Measurements from ENCODE around the gene MEAK7. TPM values are rescaled to one million over a fixed set of nuclear protein-coding genes. Genes with fewer than 3 reads are reported as not detected.
A peak's percentile ranks its signal among the peaks of the same experiment; 100 is the strongest.

The MEAK7 gene
- total RNA-seq, 4 donors from 2014 or later = 7.4 to 54.3 (median 47.0) TPM

DNA sequence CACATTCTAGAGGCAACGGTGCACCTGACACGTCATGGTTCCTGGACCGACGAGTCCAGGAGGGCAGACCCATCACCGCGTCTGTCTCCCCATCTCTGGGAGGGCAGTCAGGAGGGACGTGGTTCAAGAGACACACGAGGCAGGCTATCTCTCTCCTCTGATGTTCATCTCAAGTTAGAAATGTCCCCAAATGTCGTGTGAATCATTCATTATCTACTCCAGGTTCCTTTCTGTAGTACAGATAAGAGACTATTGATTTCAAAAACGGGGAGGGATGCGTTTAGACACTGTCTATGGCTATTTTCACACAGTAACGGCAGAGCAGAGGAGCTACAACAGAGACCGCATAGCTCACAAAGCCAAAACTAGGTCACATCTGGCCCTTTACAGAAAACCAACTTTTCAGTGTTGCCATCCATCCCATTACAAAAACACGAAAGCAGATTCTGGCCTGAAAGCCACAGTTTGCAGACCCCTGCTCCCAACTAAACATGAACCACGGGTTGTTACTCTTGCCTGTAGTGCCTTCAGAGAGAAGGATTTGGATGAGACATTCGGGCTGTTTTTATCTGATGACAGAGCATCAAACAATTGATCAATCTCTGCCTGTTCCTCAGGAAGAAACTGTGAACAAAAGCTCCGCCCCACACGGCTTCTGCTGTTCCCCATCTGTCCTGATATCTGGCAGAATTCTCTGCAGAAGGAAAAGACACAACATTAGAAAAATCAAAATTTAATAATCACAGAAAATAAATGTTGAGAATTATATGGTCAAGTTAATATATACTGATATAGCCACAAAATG lies 6.8 kb downstream of the MEAK7 start:
- H3K36me3 ChIP-seq = peaks cover 0 to 52% (median 0%) of the 10 kb centered on the region in 3 donors
- no peak overlapping the region for H3K27ac ChIP-seq
- TF ChIP-seq, protein P1, sequence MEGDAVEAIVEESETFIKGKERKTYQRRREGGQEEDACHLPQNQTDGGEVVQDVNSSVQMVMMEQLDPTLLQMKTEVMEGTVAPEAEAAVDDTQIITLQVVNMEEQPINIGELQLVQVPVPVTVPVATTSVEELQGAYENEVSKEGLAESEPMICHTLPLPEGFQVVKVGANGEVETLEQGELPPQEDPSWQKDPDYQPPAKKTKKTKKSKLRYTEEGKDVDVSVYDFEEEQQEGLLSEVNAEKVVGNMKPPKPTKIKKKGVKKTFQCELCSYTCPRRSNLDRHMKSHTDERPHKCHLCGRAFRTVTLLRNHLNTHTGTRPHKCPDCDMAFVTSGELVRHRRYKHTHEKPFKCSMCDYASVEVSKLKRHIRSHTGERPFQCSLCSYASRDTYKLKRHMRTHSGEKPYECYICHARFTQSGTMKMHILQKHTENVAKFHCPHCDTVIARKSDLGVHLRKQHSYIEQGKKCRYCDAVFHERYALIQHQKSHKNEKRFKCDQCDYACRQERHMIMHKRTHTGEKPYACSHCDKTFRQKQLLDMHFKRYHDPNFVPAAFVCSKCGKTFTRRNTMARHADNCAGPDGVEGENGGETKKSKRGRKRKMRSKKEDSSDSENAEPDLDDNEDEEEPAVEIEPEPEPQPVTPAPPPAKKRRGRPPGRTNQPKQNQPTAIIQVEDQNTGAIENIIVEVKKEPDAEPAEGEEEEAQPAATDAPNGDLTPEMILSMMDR (IDR thresholded peaks at IDR 0.05) = no peak
- TF ChIP-seq POLR2A (IDR thresholded peaks at IDR 0.05) = no peak
- H3K4me3 ChIP-seq = no peak overlapping the region
- H3K9me3 ChIP-seq = no peaks in the 10 kb centered on the region
- H3K4me1 ChIP-seq = peaks cover 0 to 10% (median 0%) of the 10 kb centered on the region in 4 donors
- DNase-seq = peak in 1 of 3 donors; percentile 6
- no peaks in the 10 kb centered on the region for H3K27me3 ChIP-seq

DNA sequence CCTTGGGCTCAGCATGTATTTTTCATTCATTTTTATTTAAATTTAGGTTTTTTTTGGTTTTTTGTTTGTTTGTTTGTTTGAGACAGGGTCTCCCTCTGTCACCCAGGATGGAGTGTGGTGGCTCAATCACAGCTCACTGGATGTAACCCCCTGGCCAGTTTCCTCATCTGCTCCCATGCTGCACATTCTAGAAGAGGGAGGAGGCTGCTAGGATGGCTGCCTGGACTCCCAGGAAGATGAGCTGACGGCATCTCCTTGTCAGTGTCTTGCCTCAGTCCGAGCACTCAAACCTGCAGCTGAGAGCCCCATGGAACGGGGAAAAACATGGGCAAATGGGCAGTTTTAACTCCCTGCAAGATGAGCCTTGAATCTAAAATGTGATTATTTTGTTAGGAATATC lies 7.5 kb downstream of the MEAK7 start:
- peaks cover 0 to 52% (median 0%) of the 10 kb centered on the region in 3 donors for H3K36me3 ChIP-seq
- no peaks in the 10 kb centered on the region for H3K27me3 ChIP-seq

DNA sequence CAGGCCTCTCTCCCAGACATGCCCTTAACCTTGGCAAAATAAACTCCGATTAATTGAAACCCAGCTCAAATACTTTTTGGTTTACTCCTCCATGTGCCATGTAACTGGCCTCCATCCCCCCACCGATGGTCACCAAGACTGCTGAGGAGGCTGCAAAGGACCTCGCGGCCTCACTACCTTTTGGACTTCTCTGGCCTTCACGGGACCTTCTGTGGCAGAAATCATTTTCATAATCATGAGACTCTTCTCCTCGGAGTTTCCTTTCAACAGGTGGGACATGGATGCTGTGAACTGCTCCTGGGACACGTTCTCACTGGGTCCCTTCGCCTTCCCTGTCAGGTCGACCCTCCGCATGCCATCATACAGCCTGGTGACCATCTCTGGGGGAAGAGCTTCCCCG lies 9.0 kb downstream of the MEAK7 start:
- no peaks in the 10 kb centered on the region for H3K27me3 ChIP-seq
- no peaks in the 10 kb centered on the region for H3K4me1 ChIP-seq
- H3K27ac ChIP-seq = no peak overlapping the region
- no peak for DNase-seq
- no peak overlapping the region for H3K4me3 ChIP-seq
- no peaks in the 10 kb centered on the region for H3K9me3 ChIP-seq
- TF ChIP-seq POLR2A (IDR thresholded peaks at IDR 0.05) = no peak
- TF ChIP-seq, protein P1 (IDR thresholded peaks at IDR 0.05) = no peak
- H3K36me3 ChIP-seq = peaks cover 0 to 52% (median 0%) of the 10 kb centered on the region in 3 donors

More for the DNA sequence above, 7.5 kb downstream of the MEAK7 start:
- H3K9me3 ChIP-seq = no peaks in the 10 kb centered on the region
- no peak for DNase-seq
- no peak for TF ChIP-seq POLR2A (IDR thresholded peaks at IDR 0.05)
- TF ChIP-seq, protein P1 (IDR thresholded peaks at IDR 0.05) = no peak
- no peak overlapping the region for H3K27ac ChIP-seq
- no peak overlapping the region for H3K4me3 ChIP-seq
- H3K4me1 ChIP-seq = peaks cover 0 to 9% (median 0%) of the 10 kb centered on the region in 4 donors

DNA sequence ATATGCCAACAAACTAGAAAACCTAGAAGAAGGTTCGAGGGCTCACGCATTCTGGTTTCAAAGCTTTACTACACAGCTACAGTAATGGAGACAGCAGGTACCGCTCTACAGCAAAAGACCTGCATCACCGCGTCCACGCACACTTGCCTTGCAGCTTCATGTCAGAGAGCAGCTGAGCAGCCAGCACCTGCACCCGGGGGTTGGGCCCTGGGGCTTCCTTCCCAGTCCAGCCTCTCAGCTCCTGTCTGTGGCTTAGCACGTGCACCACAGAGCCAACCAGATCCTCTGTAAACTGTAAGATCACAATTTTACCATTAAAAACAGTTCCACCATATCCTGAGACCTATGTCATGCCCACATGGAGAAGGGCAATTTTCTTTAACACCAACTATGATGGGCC lies 15.3 kb downstream of the MEAK7 start:
- no peaks in the 10 kb centered on the region for H3K27me3 ChIP-seq
- no peak overlapping the region for H3K27ac ChIP-seq
- no peaks in the 10 kb centered on the region for H3K9me3 ChIP-seq
- TF ChIP-seq POLR2A (IDR thresholded peaks at IDR 0.05) = no peak
- TF ChIP-seq, protein P1 (IDR thresholded peaks at IDR 0.05) = no peak
- no peak for DNase-seq
- peaks cover 0 to 58% (median 0%) of the 10 kb centered on the region in 3 donors for H3K36me3 ChIP-seq
- H3K4me1 ChIP-seq = no peaks in the 10 kb centered on the region
- no peak overlapping the region for H3K4me3 ChIP-seq

DNA sequence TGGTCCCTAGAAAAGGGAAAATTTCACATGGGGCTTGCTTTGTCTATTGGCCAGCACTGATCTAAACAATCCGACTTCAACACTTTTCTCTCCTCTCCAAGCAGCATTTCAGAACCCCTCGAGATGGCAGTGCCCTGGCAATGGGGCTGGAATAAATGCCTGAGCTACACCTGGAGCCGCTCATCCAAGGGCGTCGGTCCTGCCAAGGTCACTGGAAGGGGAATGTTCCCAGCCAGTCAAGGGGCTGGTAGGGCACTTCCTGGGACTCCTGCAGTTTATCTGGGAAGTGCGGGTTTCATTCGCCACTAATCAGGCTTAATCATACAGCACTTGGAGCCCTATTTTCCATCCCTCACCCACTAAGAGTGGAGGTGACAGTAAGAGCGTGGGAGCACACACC lies 17.1 kb downstream of the MEAK7 start:
- H3K9me3 ChIP-seq = no peaks in the 10 kb centered on the region
- H3K27me3 ChIP-seq = no peaks in the 10 kb centered on the region
- peaks cover 0 to 60% (median 0%) of the 10 kb centered on the region in 3 donors for H3K36me3 ChIP-seq
- no peak overlapping the region for H3K27ac ChIP-seq
- H3K4me3 ChIP-seq = no peak overlapping the region
- no peaks in the 10 kb centered on the region for H3K4me1 ChIP-seq
- peak in 1 of 3 donors; percentile 11 for DNase-seq
- TF ChIP-seq, protein P1 (IDR thresholded peaks at IDR 0.05) = no peak
- TF ChIP-seq POLR2A (IDR thresholded peaks at IDR 0.05) = no peak

Measured in Peyer's patch (tissue), 4 donors.